HG02981 (cell line): ENCODE measurements around the gene COMMD7.

Experiments used
- ATAC-seq: cut with Tn5 transposase; IDR thresholded peaks from one replicate; pipeline ENCODE4 v1.9.1; 2021; ENCODE audit warnings: mild to moderate bottlenecking, moderate library complexity; ENCODE audit not compliant: unreplicated experiment

The COMMD7 gene

DNA sequence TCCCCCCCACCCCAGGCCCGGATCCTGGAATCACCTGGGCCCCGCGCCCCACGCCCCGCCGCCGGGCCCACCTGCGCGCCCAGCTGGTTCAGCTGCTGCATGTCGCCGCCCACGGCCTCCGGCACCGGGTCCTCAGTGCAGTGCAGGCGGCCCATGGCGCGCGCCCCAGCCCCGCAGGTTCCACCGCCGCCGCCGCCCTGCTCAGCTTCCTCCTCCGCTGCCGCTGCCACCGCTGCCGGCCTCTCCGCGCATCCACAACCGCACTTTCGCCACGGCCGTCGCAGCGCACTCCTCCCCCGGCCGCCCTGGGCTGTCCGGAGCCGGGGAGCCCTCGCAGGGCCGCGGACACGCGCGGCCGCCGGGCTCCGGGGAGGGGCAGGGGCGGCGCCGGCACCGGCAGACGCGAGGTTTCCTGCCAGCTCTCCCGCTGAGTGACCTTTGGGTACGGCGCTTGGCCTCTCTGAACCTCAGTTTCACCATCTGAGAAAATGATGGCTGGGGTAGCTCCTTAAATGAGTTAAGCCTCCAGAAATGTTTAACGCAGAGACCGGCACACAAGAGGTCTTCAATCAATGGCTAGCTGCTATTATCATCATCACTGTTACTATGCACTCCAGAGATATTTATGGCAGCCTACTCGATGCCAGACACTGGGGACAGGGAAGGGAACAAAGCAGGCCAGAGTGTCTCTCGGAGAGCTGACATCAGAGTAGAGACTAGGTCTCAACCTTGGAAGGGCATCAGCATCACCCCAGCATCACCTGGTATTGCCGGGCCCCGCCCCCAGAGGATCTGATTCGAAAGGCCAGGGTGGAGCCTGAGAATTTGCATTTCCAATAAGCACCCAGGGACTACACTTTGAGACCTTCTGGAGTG is at the start of gene COMMD7:
TSS of gene COMMD7 (minus strand) at position 231 of the 876 bp plus-strand sequence. CDS start at position 155, 76 bp downstream.
- peak; percentile 54 for ATAC-seq

DNA sequence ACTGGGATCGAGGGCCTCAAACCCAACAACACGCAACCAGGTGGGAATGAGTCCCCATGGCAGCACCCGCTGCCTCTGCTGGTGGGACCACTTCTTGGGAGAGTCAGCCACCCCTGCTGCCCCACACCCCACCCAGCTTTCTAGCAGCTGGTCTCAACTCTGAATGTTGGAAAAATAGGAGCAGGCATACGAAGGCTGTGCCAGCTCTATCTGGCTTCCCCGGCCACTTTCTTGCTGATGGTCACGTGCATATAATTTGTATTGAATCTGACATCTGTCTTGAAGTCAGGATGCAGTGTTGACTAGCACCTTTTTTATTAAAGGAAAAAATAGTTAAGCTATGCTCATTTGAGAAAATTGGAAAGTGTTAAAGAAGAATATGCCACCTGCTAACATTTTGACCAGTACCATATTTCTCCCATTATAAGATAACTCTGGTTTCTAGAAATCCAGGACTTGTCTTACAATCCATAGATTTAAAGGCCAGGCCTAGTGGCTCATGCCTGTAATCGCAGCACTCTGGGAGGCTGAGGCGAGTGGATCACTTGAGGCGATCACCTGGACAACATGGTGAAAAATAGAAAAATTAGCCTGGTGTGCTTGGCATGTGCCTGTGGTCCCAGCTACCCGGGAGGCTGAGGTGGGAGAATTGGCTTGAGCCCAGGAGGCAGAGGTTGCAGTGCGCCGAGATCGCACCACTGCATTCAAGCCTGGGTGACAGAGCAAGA is 49.6 kb upstream of the COMMD7 start:
- ATAC-seq: no peak

DNA sequence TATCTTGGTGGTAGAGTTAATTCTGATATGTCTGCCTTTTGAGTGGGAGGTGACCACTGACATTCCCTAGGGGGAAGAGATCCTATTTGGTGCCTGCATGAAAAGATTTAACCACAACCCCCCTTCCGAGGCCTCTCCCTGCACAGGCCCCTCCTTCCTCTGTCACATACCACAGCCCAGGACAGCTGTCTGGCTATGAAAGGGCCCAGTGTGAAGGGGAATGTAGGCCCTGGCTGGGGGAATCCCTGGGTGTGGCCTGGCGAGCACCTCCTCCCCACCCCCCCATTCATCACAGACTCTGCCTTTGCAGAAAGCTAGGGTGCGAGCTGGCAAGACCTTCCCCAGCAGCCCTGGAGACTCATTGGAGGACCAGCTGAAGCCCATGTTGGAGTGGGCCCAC is 49.0 kb upstream of the COMMD7 start:
- peak; percentile 71 for ATAC-seq

DNA sequence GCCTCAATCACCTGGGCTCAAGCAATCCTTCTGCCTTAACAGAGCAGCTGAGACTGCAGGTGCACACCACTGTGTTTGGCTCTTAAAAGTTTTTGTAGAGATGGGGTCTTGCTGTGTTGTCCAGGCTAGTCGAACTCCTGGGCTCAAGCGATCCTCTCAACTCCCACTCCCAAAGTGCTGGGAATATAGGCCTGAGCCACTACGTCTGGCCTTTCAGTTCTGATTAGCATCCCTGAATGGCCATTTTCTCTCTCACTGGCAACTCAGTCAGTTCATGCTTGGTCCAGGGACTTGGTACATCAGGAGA is 47.4 kb upstream of the COMMD7 start:
- no peak for ATAC-seq

DNA sequence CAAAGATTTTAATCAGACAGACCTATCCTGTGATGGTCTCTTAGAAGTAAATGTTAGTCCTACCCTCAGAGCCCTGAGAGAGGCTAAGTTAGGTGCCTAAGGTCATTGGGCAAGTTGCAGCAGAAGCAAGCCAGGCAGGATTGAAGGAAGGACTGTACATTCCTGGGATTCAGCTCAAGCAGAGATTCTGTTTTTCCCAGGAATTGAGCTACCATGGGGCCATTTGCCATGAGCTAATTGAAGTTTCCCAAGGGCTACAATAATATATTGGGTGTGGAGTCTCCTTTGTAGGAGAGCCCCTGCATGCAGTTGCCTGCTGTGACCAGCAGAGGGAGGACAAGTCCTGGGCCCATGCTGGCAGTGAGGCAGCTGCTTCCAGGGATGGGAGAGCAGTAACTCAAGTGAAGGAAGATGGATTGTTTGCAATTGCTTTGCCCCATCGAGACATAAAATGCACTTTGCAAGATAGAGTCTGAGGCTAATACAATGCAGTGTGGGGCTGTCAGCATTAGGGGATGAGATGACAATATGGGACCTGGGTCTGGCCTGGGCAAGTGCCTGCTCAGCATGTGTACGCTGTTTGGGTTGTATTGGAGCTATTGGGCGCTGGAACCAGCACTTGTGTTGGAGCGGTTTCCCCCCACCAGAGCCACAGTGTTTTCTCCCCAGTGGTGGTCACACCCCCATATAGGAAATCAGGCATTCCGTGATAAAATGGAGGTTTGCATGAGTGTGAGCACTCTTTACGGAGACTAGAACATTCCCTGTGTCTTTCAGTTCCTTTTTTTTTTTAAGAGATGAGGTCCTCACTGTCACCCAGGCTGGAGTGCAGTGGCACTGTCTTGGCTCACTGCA is 46.9 kb upstream of the COMMD7 start:
- ATAC-seq: no peak

DNA sequence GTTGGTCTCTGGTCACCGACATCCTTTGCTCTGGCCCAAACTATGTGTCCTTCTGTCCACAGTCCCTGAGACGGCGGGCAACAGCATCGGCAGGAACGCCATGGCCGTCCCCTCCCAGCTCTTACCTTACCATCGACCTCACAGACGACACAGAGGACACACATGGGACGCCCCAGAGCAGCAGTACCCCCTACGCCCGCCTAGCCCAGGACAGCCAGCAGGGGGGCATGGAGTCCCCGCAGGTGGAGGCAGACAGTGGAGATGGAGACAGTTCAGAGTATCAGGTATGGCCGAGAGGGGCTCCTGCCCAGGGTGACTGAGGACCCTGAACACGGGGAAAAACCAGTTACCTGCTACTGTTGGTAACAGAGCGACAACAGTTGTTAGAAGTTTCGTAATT is 43.9 kb upstream of the COMMD7 start:
- no peak for ATAC-seq

DNA sequence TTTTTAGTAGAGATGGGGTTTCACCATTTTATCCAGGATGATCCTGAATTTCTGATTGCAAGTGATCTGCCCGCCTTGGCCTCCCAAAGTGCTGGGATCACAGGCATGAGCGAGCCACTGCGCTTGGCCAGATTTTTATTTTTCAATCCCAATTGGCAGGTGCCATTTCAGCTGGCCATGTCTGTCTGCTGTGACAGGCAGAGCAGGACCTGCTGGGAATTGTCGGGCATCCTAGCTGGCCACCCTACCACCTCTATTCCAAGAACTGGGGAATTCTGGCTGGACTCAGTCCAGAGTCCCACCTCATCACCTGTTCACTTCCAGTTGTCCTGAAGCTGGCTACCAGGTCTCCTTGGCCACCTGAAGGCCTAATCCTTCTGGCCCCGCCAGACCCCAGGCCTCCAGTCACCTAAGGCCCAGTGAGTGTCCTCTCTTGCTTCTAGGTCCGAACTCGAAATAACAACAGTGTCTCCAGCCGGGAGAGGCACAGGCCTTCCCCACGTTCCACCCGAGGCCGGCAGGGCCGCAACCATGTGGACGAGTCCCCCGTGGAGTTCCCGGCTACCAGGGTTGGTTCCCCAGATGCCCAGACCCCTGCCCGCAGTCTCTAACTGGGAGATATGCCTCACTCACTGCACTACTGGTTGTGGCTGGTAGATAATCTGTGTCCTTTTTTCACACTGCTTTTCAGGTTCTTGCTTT is 42.9 kb upstream of the COMMD7 start:
- no peak for ATAC-seq

DNA sequence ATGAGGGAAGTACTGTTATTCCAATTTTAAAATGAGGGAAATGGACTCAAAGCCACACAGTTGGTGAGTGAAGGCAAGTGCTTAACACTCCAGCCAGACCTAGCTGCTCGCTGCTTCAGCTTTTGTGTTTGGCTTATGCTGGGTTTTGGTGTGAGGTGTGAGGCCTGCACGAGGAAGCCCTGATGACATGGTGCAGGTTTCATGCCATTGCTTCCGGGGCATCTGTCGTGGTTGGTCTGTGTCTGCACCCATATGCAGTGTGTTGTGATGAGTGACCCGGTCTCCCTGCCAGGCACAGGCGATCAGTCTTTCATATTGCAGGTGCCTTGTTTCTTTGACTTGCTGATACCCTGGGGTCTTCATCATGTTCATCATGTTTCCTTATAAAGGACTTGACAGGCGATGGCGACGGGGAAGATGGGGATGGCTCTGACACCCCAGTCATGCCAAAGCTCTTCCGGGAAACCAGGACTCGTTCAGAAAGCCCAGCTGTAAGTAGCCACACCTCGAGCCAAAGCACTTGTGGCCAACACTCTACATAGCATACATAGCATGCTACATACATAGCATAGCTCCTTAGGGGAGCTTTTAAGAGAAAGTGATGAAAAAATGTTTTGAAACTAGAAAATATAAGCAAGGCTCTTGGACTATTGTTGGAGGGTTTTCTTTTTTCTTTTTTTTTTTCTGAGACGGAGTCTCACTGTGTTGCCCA is 41.3 kb upstream of the COMMD7 start:
- no peak for ATAC-seq

DNA sequence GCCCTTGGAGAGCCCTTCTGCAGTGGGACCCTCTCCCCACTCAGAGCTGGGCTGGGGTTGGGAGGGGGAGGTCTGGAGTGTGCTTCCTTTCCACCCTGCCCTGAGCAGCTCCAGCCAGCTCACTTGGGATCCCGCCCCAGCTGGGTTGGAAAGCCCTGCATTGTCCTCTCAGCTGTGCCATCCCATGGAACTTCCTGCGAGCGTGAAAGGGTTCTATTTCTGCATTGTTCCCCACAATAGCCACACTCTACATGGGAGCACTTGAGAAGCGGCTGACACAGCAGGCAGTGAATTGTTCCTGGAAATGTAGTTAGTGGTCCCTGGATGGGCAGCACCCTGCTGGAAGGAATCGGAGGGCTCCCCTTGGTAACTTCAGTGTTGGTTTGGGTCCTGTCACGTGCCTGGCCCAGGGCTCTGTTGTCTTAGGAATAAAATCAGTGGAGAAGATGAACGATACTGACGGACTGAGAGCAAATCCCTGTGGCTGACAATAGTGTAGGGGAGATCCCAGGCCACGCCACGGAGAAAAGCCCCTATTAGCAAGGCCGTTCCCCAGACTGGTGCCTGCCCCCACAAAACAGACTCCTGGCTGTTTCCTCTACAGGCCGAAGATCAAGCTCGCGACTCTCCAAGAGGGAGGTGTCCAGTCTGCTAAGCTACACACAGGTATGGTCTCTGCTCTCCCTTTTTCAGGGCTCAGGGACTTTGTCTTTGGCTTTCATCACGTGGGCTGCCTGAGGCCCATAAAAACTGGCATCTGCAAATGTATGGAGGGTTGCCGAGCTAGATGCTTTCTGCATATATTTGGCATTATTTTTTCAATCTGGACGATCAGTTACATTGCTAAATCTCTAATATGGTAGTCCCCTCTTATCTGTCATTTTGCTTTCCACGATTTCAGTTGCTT is 37.7 kb upstream of the COMMD7 start:
- ATAC-seq: no peak

DNA sequence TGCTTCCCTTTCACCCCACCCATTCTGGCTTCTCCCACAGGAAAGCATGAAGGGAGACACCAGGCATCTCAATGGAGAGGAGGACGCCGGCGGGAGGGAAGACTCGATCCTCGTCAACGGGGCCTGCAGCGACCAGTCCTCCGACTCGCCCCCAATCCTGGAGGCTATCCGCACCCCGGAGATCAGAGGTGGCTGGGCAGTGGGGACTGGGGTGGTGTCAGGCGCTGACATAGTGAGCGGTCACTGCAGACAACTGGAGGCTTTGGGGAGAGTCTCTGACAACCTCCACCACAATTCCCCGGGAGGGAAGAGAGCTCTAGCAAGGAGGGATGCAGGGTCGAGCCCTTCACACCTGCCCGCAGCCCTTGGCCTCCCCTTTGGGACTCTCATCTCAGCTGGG is 37.0 kb upstream of the COMMD7 start:
- no peak for ATAC-seq

DNA sequence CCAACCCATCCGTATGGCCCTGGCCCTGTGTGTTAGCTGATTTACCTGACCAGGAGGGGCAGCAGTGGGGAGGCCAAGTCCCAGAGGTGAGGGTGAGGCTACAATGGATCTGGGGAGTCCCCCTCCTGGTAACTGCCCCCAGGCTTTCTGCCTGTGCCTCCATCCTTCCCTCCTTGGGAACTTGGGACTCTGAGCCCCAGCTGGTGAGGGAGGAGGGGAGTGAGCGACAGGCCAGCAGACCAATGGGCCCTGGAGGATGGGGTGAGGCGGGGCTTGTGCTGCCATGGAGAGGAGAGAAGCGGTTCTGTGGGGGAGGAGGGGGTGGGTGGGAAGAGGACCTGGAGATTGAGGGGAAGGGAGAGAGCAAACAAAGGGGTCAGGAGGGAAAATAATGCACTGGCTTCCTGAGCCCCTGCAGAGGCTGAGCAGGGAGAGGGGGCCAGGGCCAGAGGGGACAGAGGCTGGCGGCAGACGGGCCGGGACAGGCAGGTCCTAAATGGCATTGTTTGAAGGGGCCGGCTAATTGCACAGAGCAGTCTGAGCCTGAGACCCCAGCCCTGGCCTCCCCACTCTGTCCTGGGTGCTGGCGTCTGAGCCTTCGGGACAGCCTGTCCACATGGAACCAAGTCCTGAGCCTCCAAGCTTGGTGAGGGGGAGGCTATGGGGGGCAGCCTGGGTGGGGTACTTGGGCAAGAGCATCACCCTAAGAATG is 36.4 kb upstream of the COMMD7 start:
- ATAC-seq: no peak

DNA sequence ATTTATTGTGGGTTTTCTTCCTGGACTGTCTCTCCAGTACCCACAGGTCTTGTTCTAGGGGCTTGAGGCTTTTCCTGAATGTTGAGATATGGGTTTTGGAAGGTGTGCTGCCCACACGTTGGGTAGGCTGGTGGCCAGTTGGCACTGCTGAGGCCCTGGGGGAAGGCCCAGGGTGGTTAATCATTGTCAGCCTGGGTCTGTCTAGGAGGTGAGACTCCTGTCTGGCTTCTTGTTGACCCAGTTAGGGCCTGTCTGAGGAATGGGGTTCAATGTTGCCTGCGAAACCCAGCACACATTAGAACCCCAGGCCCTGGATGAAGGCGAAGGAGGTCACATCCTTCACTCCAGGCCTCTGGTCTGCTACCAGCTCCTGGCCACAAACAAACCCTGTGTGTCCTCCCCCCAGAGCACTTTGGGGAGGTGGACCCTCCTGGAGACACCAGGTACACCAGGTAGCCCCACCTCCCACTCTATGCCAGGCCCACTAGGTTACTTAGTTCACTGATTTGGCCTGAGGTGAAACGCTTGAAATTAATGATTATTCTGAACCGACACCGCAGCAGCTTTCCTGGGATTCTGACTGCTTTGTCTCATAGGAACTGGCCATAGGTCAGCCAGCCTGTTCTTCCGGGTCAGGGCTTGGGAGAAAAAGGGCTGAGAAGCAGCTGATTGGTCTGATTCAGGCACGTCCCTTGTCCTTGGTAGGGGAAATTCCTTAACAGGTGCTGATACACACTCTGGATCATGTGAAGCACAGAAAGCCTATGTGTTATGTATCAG is 34.1 kb upstream of the COMMD7 start:
- no peak for ATAC-seq

DNA sequence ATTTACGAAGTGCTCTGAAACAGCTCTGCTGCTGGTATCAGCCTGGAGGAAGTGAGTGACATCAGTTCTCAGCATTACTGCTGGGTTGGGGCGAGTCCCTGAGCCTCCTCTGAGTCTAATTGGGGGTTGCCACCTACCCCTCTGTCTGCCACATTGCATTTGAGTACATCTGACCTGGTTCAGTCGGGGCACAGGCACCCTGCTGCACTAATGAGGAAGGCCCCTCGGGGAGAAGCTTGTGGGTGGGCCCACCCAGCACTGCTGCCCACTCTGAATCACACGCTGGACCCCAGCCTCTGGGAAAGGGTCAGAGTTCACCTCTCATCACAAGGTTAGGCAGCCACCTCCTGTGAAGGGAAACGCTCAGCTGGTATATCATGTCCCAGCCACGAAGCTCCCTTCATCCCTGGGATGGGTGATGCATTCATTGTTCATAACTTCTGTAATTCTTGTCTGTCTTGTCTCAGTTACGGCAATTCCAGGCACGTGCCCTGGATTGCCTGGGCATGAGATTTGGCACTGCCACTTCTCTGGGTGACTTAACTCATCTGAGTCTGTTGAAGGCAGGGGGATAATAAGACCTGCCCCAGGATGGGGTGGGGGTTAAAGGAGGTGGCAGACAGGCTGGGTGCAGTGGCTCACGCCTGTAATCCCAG is 32.2 kb upstream of the COMMD7 start:
- ATAC-seq: no peak

DNA sequence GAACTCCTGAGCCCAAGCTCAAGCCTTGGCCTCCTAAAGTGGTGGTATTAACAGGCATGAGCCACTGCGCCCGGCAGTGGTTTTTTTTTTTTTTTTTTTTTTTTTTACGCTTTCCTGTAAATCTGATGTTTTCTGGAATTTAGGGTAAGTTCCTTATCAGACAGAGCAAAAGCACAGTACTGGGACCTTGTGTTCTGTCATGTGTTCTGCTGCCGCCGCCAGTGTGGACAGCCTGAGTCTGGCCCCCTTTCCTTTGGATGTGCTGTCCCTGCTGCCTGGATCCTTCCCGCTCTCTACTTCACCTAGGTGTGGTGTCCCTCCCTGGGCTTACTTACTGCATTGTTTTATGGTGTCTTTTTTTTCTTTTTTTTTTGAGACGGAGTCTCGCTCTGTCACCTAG is 30.6 kb upstream of the COMMD7 start:
- no peak for ATAC-seq

DNA sequence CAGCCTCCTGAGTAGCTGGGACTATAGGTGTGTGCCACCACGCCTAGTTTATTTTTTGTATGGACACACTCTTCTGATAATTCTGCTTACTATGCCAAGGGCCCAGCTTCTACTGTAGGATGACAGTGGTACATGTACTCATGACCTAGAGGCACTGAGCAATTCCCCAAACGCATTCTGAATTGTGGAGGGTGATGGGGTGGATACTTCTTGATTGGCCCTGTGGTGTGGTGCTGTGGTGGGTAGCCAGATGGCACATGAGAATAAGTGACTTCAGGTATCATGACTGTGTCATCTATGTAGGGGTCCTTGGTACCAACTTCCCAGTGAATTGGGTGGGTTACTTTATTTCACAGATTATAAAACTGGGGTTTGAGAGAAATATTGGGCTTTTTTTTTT is 30.0 kb upstream of the COMMD7 start:
- ATAC-seq: no peak

DNA sequence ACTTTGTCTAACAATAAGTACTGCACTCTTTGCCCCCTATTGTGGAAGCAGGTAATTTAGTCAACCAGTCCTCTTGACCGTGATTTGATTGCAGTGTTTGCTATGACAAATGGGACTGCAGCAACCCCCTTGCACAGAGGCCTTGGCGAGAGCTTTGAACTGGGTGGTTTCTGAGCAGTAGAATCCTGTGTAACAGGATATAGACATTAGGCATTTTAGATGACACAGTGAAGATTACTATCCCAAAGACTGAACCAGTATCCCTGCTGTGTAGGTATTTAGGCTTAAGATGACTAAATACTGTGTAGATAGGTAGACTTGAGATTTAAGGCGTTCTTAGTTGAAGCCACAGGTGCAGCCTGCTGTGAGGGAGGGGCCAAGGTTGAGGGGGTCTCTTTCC is 28.8 kb upstream of the COMMD7 start:
- no peak for ATAC-seq
